ENCODE measurements around the gene FBXO11.
"Not testable (repeated sequence)": the region's sequence is repeated elsewhere in the genome, so short reads cannot be mapped to it uniquely, and the experiment has no call there.

FBXO11 gene

GRCh38 chr2:47906157-47907038, at the start of gene FBXO11:
FBXO11 (minus strand) TSS chr2:47906498; CDS start chr2:47905720, 778 bp downstream.
- peak; percentile 97 for DNase-seq

- no peak for DNase-seq
Observed at GRCh38 chr2:47950340-47951301, 44.3 kb upstream of the FBXO11 start.

- DNase-seq = no peak
Observed at GRCh38 chr2:47946593-47946992, 40.3 kb upstream of the FBXO11 start.

- DNase-seq = no peak
Observed at GRCh38 chr2:47945046-47945781, 38.9 kb upstream of the FBXO11 start.

DNA sequence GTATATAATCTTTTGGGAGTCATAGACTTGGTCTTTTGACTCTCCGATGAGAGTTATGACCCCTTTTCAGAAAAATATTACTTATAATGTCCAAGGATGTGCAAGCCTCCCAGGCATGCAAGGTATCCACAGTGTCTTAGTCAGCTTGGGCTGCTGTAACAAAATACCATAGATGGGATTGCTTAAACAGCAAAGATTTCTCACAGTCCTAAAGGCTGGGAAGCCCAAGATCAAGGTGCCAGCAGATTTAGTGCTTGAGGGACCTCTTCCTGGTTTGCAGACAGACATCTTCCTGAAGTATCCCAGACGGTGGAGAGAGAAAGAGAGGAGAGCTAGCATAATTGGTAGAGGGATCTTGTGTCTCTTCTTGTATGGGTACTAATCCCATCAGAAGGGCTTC, 35.6 kb upstream of the FBXO11 start:
- no peak for DNase-seq

DNA sequence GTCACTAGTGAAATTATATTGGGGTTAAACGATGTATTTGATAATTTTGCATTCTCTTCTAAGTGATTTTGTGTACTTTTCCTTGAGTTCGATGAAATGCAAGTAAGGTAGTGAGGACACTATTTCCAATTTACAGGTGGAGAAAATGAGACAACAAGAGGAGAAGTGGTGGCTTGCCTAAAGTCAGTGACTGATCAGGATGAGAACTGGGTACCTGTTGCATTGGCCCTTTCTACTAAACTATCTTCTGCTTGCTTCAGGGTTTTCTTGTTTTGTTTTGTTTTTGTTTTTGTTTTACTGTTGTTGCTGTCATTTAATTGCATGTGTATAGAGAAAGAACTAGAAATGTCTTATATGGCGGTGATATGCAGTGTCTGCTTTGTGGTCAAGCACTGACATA, 31.4 kb upstream of the FBXO11 start:
- DNase-seq = no peak

DNA sequence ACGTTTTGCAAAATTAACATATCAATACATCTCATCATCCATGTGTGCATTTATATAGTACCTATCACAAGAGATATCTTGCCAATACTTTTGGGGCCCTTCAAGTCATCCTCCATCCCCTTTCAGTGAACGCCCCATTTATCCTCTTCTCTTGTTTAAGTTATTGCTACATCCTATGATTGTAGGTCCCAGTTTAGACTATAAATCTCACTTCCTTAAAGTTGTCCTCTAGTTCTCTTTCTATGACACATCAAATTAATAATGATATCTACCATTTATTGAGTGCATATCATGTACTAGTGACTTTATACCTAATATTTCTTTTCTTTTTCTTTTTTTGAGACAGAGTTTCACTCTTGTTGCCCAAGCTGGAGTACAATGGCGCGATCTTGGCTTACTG, 28.8 kb upstream of the FBXO11 start:
- DNase-seq = no peak

DNA sequence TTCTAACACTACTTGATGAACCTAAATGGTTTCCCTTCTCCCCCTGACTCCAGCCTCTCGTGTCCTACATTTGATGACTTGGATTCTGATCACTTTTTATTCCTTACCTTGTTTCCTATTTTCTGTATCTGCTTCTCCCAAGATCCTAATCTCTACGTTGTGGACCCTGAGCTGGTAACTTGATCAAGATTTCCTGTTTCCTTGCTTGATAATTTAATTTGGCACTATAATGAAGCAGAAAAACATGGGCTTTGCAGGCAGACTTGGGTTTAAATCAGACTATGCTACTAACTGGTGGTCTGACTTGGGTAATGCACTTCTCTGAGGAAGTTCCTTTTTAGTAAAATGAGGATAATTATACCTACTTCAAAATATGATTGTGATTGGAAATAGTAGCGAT, 11.7 kb upstream of the FBXO11 start:
- DNase-seq = no peak

DNA sequence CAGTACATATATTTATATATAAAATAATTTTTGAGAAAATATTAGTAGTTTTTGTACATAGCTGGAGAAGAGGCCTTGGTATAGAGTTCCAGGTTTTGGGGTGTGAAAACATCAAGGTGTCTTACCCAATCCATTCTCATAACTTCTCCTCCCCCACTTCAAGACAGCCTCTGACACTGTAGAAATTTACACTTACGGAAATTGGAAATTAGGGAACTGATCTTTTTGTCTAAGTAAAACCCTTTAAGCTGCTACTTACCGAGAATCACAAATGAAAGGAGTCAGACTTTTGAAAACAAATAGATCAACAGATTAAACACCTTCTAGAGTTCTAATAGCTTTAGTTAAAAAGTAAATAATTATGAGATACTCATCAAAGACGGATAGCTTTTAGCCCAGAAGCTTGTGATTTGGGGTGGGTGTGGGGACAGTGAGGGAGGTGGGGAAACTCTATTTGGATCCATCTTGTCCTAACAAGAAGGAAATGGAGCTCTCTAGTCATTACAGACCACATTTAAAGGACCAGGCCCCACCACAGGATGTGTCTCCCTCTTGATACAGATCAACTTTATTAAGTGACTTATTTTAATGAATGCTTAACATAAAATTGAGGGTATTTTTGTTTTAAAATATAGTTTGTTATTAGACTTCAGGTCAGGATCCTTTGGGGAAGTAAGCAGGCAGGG, 11.1 kb upstream of the FBXO11 start:
- DNase-seq = no peak

- no peak for DNase-seq
Observed at GRCh38 chr2:47916412-47916811, 10.1 kb upstream of the FBXO11 start.

GRCh38 chr2:47910662-47911061, 4.4 kb upstream of the FBXO11 start:
- not testable (repeated sequence) for DNase-seq

GRCh38 chr2:47908682-47909081, 2.4 kb upstream of the FBXO11 start:
- DNase-seq = no peak

GRCh38 chr2:47907039-47907781, 912 bp upstream of the FBXO11 start:
- DNase-seq = peak; percentile 43

- DNase-seq = peak; percentile 49
Observed at GRCh38 chr2:47905386-47906156, 727 bp downstream of the FBXO11 start.

- DNase-seq = no peak
Observed at GRCh38 chr2:47903781-47904490, 2.4 kb downstream of the FBXO11 start.

DNA sequence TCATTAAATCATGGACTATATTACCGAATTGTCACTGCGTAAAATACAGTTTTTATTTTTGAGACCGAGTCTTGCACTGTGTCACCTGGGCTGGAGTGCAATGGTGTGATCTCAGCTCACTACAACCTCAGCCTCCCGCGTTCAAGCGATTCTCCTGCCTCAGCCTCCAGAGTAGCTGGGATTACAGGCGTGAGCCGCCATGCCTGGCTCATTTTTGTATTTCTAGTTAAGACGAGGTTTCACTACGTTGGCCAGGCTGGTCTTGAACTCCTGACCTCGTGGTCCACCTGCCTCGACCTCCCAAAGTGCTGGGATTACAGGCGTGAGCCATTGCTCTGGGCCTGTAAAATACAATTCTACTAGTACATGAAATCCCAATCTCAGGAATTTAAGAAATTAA, 4.4 kb downstream of the FBXO11 start:
- not testable (repeated sequence) for DNase-seq

DNA sequence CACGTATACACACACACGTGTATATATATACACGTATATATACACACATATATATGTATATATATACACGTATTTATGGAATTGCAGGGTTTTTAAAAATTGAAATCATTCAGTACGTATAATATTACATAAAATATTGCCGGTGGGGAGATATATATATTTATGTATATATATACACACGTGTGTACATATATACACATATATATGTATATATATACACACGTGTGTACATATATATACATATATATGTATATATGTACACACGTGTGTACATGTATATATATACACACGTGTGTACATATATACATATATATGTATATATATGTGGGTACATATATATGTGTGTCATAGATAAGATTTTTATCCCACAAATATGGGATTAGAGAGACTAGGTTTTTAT, 5.4 kb downstream of the FBXO11 start:
- DNase-seq = no peak

DNA sequence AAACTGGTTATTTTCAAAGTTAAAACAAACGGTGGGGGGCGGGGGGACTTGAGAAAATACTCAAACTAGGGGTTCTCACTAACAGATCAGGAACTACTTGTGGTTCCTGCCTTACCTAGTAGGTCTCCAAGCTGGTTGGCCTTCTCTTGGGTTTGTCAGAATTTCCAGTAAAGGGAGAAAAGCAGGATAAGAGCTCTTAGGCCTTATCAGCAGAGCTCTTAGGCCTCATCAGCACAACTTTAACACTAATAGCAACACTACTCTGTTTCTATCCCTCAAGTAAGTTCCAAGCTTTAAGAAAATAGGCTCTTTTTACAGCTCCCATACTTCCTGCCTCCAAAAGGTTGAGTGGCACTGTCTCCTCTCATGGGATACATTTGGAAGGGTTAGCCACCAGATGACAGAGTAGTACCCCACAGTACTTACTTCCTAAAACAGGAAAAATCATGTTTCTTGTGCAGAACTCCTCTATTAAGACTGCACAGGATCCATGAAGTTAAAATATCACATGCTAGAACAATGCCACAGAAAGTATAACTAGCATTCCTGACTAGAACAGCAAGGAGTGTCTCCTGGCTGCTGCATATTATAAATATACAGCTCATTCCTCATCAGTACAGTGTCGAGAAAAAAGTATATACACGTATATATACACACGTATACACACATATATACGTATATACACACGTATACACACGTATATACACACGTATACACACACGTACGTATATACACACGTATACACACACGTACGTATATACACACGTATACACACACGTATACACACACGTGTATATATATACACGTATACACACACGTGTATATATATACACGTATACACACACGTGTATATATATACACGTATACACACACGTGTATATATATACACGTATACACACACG, 6.1 kb downstream of the FBXO11 start:
- no peak for DNase-seq
